Measurements from ENCODE around the gene SLC2A8.

DNA sequence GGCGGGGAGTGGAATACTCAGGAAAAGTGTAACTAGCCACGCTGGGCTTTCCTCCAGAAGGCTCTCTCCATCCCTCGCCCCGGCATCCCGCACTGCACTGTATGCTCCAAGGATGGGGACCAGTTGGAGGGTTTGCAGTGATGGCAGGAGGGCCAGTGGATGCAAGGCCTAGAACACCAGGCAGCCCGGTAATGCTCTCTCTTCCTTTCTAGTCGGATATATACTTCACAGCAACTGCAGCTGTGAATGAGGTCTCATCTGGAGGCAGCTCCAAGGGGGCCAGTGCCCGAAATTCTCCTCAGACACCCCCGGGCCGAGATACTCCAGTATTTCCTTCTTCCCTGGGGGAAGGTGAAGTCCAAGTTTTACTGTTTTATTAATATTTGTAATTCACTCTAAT, 10.0 kb upstream of the SLC2A8 start:
- TF ChIP-seq, protein P1, sequence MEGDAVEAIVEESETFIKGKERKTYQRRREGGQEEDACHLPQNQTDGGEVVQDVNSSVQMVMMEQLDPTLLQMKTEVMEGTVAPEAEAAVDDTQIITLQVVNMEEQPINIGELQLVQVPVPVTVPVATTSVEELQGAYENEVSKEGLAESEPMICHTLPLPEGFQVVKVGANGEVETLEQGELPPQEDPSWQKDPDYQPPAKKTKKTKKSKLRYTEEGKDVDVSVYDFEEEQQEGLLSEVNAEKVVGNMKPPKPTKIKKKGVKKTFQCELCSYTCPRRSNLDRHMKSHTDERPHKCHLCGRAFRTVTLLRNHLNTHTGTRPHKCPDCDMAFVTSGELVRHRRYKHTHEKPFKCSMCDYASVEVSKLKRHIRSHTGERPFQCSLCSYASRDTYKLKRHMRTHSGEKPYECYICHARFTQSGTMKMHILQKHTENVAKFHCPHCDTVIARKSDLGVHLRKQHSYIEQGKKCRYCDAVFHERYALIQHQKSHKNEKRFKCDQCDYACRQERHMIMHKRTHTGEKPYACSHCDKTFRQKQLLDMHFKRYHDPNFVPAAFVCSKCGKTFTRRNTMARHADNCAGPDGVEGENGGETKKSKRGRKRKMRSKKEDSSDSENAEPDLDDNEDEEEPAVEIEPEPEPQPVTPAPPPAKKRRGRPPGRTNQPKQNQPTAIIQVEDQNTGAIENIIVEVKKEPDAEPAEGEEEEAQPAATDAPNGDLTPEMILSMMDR (conservative IDR thresholded peaks at IDR 0.05; ENCODE audit: low read length) = no peak
- TF ChIP-seq EZH2phosphoT487 (IDR thresholded peaks at IDR 0.05; ENCODE audit: borderline replicate concordance) = no peak
